Colonic mucosa (tissue), 4 donors: ENCODE results near the gene CHD6. TPM values are rescaled to one million over a fixed set of nuclear protein-coding genes. Genes with fewer than 3 reads are reported as not detected.

Source experiments
- DNase-seq: peaks from one replicate; pipeline ENCODE4 v3.0.0-alpha.2; 2020
- H3K27ac ChIP-seq: fragments of 200-600 bp; one replicate; pipeline ENCODE4 v1.8.0; 2021
- H3K27me3 ChIP-seq: fragments of 200-600 bp; one replicate; pipeline ENCODE4 v1.8.0; 2021
- H3K36me3 ChIP-seq: fragments of 200-600 bp; one replicate; pipeline ENCODE4 v1.8.0; 2021
- H3K4me1 ChIP-seq: fragments of 200-600 bp; one replicate; pipeline ENCODE4 v1.8.0; 2021; ENCODE audit warnings: mild to moderate bottlenecking
- H3K4me3 ChIP-seq: fragments of 200-600 bp; one replicate; pipeline ENCODE4 v1.8.0; 2021
- H3K9ac ChIP-seq, 2 donors: one replicate each; pipeline ENCODE4 v1.7.0; 2013; ENCODE audit warnings: control low read depth in 2 of 2, low read depth in 2 of 2, low read length in 2 of 2
- H3K9me3 ChIP-seq: fragments of 200-600 bp; one replicate; pipeline ENCODE4 v1.8.0; 2021
- intact Hi-C: fragments of 100-400 bp; cut with DNase I; formaldehyde crosslinking; loops from one replicate; pipeline ENCODE4 v1.14.1; 2022
- total RNA-seq, 2 donors: library from RNA; stranded (reverse); fragmentation: NEBNext Ultra II Directional in 1 of 2; extraction: Animal tissue kit (Norgen Biotek cat#: 25700) in 1 of 2; gene quantifications; one replicate each; pipeline ENCODE4 v1.2.1, GENCODE V29; 2021
- TF ChIP-seq, protein P1 (sequence below): fragments of 200-600 bp; IDR thresholded peaks from one replicate; pipeline ENCODE4 v1.8.0; 2022; ENCODE audit warnings: antibody characterized with exemption, mild to moderate bottlenecking
- donor health status: healthy.
- donor health status: DM: no; HTN: no; CAD: no.
- donor health status: DM: no; HTN: no; CAD: no.

CHD6 gene
- total RNA-seq, 2 donors from 2014 or later = 18.9 to 27.2 TPM

- H3K27me3 ChIP-seq = no peaks in the 10 kb centered on the region
- intact Hi-C loops = loop anchor here (10.0 kb wide), 1 partner anchor 454 kb away; no protein-coding TSS in a partner anchor
- TF ChIP-seq, protein P1, sequence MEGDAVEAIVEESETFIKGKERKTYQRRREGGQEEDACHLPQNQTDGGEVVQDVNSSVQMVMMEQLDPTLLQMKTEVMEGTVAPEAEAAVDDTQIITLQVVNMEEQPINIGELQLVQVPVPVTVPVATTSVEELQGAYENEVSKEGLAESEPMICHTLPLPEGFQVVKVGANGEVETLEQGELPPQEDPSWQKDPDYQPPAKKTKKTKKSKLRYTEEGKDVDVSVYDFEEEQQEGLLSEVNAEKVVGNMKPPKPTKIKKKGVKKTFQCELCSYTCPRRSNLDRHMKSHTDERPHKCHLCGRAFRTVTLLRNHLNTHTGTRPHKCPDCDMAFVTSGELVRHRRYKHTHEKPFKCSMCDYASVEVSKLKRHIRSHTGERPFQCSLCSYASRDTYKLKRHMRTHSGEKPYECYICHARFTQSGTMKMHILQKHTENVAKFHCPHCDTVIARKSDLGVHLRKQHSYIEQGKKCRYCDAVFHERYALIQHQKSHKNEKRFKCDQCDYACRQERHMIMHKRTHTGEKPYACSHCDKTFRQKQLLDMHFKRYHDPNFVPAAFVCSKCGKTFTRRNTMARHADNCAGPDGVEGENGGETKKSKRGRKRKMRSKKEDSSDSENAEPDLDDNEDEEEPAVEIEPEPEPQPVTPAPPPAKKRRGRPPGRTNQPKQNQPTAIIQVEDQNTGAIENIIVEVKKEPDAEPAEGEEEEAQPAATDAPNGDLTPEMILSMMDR = no peak
- peaks cover 36% of the 10 kb centered on the region for H3K36me3 ChIP-seq
- H3K9me3 ChIP-seq = no peaks in the 10 kb centered on the region
- H3K4me1 ChIP-seq = no peaks in the 10 kb centered on the region
- DNase-seq = no peak
- H3K27ac ChIP-seq = no peak overlapping the region
- H3K4me3 ChIP-seq = no peak overlapping the region
- no peak overlapping the region for H3K9ac ChIP-seq
These were observed 199.4 kb downstream of the CHD6 start for GRCh38 chr20:41418739-41419293.

GRCh38 chr20:41418031-41418430 is 200.1 kb downstream of the CHD6 start:
- Histone ChIP-seq H3K4me1 (no peaks in the 10 kb centered on the region), H3K36me3 (peaks cover 36% of the 10 kb centered on the region), H3K27me3 (no peaks in the 10 kb centered on the region), H3K27ac (no peak overlapping the region), H3K9me3 (no peaks in the 10 kb centered on the region), H3K9ac (no peak overlapping the region), H3K4me3 (no peak overlapping the region)
- no peak for DNase-seq
- intact Hi-C loops = loop anchor here (10.0 kb wide), 1 partner anchor 453 kb away; no protein-coding TSS in a partner anchor
- TF ChIP-seq, protein P1 = no peak

- H3K4me3 ChIP-seq = no peak overlapping the region
- H3K36me3 ChIP-seq = peaks cover 28% of the 10 kb centered on the region
- no peaks in the 10 kb centered on the region for H3K4me1 ChIP-seq
- no peak for DNase-seq
- no peak overlapping the region for H3K27ac ChIP-seq
- no peaks in the 10 kb centered on the region for H3K27me3 ChIP-seq
- H3K9me3 ChIP-seq = no peaks in the 10 kb centered on the region
- H3K9ac ChIP-seq = no peak overlapping the region
- TF ChIP-seq, protein P1 = no peak
- intact Hi-C loops = loop anchor here (10.0 kb wide), 1 partner anchor 450 kb away; no protein-coding TSS in a partner anchor
These were observed 203.0 kb downstream of the CHD6 start for GRCh38 chr20:41415191-41415590.

- H3K27me3 ChIP-seq = no peaks in the 10 kb centered on the region
- no peak overlapping the region for H3K27ac ChIP-seq
- H3K4me1 ChIP-seq = no peaks in the 10 kb centered on the region
- no peak overlapping the region for H3K9ac ChIP-seq
- no peak overlapping the region for H3K4me3 ChIP-seq
- intact Hi-C loops = loop anchor here (5.0 to 10.0 kb wide), 2 partner anchors 71 to 448 kb away; partner anchors contain the start of gene LPIN3
- H3K36me3 ChIP-seq = peaks cover 28% of the 10 kb centered on the region
- DNase-seq = no peak
- TF ChIP-seq, protein P1 = no peak
- no peaks in the 10 kb centered on the region for H3K9me3 ChIP-seq
These were observed 205.0 kb downstream of the CHD6 start for GRCh38 chr20:41413169-41413568.

DNA sequence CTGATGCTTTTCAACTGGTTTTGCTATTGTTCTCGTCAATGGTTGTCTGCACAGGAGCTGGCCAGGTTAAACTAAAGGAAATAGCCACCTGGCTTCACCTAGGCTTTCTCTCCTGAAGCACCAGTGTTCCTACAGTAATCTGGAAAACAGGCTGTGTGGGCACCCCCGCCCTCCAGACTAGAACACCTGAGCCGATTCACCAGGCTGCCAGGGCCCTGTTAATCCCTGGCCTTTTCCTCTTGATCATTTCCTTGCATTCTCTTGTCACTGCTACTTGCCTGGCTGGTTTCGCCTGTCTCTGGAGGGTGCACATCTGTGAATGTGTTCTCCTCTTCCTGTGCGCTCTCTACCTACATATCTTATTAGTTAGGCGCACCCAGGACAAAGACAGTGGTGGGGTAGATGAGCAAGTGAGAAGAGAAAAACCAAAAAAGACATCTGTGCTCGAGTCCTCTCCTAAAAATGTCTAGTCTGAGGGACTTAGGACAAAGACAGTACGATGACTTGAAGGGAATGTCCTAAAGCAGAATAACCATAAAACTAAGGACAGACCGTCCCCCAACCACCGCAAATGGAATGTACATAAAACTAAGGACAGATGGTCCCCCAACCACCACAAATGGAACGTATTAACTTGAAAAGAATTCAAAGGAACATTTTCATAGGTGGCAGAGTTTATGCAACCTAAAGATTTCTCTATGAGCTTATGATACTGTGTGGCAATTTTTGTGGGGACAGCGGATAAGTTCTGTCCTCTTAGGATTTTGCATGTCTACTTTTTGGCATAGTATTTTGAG is 205.7 kb downstream of the CHD6 start:
- Histone ChIP-seq H3K27ac (no peak overlapping the region), H3K9me3 (no peaks in the 10 kb centered on the region), H3K9ac (no peak overlapping the region), H3K27me3 (no peaks in the 10 kb centered on the region), H3K4me3 (no peak overlapping the region), H3K4me1 (no peaks in the 10 kb centered on the region), H3K36me3 (peaks cover 29% of the 10 kb centered on the region)
- intact Hi-C loops = loop anchor here (5.0 to 10.0 kb wide), 2 partner anchors 70 to 448 kb away; partner anchors contain the start of gene LPIN3
- TF ChIP-seq, protein P1 = no peak
- DNase-seq = no peak
